Astrocyte of the hippocampus (primary cell): ENCODE measurements around the gene KRTAP10-9.
"Not testable (repeated sequence)": the region's sequence is repeated elsewhere in the genome, so short reads cannot be mapped to it uniquely, and the experiment has no call there.

ENCODE experiments used
- DNase-seq: peaks from one replicate; pipeline ENCODE4 v3.0.0; 2011; ENCODE audit warnings: low read depth, low spot score

KRTAP10-9 gene

DNA sequence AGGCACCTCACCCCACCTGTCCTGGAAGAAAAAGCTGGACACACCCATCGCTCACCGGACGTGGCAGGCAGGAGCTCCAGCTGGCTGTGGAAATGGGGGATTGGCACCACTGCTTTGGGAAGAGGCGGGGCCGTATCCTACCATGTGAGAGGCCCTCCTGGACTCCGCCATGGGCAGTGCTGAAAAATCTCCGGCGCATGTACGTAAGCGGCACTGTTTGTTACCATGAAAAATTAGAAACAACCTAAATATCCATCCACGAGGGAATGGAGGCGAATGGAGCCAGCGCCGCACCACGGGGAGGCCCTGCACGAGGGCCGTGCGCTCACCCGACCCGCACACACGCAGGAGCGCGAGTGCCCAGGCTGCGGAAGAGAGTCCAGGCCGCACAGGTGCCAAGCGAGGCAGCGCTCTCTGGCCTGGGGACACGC is 11.9 kb upstream of the KRTAP10-9 start:
- no peak for DNase-seq

DNA sequence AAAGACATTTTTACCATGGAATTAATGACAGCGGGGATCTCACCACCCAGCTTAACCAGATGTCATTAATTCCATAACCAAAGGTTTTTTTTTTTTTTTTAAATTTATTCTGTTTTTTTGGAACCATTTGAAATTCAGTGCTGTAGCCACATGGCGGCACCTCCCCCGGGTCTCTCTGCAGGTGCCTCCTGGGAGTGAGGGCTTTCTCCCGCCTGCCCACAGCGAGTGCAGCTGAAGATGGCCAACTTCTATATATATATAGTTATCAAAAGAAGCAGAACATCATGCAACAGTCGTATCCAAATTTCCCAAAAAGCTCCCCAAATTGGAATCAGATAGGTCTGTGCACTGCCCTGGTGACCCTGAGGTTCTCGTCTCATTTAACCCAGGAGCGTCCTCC is 11.4 kb upstream of the KRTAP10-9 start:
- no peak for DNase-seq

DNA sequence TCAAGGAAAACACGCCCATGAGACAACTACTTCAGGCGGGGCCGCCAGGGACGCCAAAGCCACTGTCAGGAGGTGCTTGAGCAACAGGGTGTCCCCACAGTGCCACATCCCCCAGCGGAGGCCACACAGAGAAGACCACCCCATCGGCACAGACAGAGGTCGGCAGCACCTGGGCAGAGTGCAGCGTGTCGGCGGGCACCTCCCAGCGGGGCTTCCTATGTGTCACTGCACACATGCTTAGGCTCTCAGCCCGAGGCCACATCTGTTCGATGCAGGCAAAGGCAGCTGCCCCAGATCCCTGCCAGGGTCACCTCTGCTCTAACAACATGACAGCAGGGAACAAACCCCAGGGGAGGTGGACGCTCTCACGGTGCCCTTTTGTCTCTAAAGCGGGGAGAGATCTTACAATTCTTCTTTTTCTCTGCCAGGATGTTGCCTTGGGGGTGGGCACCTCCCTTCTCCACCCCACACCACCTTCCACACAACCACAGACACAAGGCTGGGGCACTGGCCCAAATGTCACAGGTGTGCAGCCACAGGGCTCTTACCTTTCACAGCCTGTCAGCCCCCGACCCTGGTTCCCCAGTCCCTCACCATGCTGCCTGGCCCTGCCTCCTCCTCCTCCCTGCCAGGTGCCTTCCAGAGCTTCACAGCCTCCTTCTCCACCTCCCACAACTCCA is 10.8 kb upstream of the KRTAP10-9 start:
- DNase-seq, result no peak

- no peak for DNase-seq
Observed at GRCh38 chr21:44616591-44616926, 10.3 kb upstream of the KRTAP10-9 start.

GRCh38 chr21:44617071-44617501 is 9.8 kb upstream of the KRTAP10-9 start:
- no peak for DNase-seq

GRCh38 chr21:44618504-44618903 is 8.4 kb upstream of the KRTAP10-9 start:
- no peak for DNase-seq

- DNase-seq, result no peak
Observed at GRCh38 chr21:44618909-44619308, 8.0 kb upstream of the KRTAP10-9 start.

DNA sequence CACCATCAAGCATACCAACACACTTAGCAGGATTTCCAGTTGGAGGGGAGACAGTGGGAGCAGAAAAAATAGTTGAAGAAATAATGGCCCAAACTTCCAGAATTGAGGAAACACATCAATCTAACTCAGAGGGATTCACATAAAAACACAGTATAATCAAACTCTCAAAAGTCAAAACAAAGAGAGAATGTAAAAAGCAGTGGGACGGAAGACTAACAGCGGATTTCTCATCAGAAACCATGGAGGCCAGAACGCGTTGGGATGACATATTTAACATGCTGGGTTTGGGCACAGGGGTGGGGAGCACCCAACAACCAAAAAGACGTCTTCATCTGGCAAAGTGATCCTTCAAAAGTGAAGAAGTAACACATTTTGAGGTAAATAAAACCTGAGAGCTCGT is 7.0 kb upstream of the KRTAP10-9 start:
- no peak for DNase-seq

DNA sequence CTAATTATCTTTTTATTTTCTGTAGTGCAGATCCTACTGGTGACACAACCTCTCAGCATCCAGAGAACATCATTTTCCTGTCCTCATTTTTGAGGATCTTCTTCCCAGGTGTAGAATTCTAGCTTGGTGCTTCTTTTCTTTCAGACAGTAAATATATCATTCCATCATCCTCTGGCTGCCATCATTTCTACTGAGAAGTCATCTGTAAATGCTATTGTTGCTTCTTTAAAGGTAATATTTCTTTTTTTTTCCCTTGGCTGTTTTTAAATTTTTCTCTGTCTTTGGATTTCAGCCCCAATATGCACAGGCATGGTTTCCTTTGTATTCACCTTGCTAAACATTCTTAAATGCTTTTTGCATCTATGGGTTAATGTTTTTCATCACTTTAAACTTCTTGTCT is 3.3 kb upstream of the KRTAP10-9 start:
- no peak for DNase-seq

- DNase-seq, result no peak
Observed at GRCh38 chr21:44625756-44626155, 1.1 kb upstream of the KRTAP10-9 start.

DNA sequence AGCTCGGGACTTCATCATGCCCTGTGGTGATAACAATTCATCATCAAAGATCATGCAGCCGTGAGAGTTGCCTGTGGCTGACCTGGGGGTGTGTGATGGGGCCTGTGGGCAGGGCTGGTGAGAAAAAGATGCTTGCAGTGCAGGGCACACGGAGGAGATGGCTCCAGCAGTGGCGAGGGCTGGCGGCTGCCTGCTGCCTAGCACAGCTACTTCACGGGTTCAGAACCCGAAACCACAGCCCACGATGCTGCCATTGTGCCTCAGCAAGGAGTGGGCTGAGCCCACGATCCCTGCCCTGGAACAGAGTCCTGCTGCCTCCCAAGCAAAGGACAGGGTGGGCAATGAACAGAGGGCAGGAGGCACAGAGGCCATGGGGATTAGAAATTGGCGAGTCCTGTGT is 631 bp upstream of the KRTAP10-9 start:
- no peak for DNase-seq

GRCh38 chr21:44627181-44627822 is 409 bp downstream of the KRTAP10-9 start:
- not testable (repeated sequence) for DNase-seq

- not testable (repeated sequence) for DNase-seq
Observed at GRCh38 chr21:44627831-44628233, 939 bp downstream of the KRTAP10-9 start.

DNA sequence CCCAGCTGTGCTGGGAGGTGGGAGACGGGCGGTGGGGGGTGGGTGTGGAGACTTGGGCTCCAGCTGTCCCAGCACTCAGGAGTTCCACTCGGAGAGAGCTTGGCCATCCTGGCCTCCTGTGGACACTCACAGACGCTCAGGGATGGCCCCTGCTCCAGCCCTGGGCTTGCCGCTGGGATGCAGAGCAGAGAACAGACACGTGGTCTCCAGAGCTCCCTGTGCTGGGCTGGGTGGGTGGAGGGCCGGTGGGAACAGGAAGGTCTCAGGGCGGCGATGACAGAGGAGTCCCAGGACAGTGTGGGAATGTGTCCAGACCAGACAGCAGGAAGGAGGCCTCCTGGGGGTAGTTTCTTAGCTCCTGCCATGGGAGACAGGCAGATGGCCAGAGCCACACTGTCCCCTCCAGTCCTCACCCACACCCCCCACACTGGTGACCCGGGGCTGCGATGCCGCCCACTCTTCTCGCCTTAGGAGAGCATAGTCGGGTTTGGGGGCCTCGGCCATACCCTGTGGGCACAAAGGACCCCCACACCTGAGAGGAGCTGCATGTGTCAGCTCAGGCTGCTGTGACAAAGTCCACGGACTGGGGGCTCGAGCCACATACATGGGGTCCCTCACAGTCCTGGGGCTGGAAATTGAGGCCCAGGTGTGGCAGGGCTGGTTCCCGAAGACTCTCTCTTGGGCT is 2.0 kb downstream of the KRTAP10-9 start:
- no peak for DNase-seq

DNA sequence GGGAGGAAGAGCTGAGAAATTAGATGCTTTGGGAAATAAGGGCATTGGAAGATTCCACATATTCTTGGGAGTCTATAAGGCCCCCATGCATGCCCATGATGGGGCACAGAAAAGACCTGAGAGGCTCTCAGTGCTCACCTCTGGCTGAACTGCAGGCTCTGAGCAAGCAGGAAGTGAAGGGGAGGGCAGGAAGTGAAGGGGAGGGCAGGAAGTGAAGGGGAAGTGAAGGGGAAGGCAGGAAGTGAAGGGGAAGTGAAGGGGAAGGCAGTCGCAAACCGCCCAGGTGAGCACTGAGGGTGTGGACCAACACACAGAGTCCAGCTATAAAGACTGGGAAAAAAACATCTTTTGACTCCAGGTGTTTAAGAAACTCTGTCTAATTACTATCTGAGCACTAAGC is 3.5 kb downstream of the KRTAP10-9 start:
- DNase-seq, result no peak

DNA sequence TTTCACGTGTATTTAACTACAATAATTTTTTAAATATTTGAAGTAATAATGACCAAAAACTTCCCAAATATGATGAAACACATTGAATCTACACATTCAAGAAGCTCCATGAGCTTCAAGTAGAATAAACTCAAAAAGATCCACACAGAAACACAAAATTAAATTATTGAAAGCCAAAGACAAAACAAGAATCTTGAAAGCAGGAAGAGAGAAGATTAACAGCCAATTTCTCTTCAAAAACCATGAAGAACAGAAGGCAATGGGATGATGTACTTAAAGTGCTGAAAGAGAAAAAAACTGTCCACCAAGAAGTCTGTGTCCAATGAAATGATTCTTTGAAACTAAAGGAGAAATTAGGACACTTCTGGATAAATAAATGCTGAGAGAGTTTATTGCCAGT is 5.2 kb downstream of the KRTAP10-9 start:
- DNase-seq, result no peak

GRCh38 chr21:44636209-44637017 is 9.5 kb downstream of the KRTAP10-9 start:
- no peak for DNase-seq

DNA sequence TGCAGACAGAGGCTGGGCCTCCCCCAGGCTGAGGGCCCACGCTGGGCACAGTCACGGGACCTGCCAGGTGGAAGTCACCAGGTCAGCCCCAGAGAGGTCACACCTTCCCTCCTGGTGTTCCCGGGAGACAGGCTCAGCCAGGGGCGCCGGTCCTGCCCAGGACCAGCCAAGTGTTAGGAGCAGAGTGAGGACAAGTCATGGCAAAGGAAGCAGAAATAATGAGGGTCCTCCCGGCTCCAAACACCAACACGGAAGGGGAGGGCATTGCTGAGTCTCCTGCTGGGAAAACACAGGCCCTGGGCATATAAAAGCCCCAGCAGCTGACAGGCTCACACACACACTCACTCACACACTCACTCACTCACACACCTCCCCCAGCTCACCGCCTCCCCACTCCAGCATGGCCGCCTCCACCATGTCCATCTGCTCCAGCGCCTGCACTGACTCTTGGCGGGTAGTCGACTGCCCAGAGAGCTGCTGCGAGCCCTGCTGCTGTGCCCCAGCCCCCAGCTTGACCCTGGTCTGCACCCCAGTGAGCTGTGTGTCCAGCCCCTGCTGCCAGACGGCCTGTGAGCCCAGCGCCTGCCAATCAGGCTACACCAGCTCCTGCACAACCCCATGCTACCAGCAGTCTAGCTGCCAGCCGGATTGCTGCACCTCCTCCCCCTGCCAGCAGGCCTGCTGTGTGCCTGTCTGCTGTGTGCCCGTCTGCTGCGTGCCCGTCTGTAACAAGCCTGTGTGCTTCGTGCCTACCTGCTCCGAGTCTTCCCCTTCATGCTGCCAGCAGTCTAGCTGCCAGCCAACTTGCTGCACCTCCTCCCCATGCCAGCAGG is 10.3 kb downstream of the KRTAP10-9 start, which contains the start of gene KRTAP10-10:
Gene KRTAP10-10 (plus strand): TSS at position 339 of the 833 bp plus-strand sequence. CDS start 62 bp downstream, at position 401.
- no peak for DNase-seq

DNA sequence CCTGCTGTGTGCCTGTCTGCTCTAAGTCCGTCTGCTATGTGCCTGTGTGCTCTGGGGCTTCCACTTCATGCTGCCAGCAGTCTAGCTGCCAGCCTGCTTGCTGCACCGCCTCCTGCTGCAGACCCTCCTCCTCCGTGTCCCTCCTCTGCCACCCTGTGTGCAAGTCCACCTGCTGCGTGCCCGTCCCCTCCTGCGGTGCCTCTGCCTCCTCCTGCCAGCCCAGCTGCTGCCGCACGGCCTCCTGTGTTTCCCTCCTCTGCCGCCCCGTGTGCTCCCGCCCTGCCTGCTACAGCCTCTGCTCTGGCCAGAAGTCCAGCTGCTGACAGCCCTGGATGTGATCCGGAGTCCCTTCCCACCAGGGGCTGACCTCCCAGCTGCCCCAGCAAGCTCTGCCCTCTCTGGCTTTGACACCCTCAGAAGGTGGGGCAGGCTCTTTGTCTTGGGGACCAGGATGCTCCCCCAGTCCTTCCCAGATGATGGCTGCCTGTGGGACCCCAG is 11.0 kb downstream of the KRTAP10-9 start:
- DNase-seq, result not testable (repeated sequence)

DNA sequence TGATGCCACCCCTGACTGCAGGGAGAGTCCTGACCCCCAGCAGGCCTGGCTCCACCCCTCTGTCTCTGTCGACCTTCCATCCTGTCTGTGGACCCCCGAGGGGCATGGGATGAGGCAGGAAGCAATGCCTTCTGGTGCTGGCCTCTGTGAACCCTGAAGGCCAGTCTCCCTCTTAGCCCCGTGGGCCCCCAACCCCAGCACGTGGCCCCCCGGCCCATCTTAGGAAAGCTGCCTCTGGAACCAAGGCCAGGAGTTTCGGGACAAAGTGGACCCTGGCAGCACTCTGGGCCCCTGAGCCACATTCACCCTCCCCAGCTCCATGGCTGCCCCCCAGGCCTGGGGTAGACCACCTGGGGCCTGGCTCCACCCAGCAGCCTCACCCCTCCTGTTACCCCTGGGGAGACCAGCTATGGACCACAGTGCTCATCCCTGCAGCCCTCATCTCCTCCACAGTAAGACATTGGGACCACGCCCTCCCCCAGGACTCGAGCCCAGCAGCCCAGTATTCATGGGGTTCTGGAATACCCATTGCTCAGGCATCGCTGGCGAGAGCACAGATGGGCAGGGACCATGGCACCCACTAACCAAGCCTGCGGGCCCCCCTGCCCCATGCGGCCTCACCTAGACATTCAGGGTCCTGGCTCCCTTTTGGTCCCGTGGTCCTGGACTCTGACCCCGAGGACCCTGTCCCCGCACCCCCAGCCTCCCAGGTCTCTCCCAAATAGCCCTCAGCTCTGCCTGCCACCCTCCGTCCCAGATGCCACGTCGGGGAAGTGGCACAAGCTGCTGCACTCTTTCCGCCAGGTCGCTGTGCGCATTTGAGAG is 11.8 kb downstream of the KRTAP10-9 start:
- DNase-seq, result not testable (repeated sequence)
